Stimulated activated CD8-positive, alpha-beta memory T cell treated with anti-CD3 and anti-CD28 coated beads, Interleukin-15, amount 100 ng/mL, for 24 hours (primary cell): Measurements from ENCODE around the gene B3GNT7.
"Not testable (repeated sequence)": the region's sequence is repeated elsewhere in the genome, so short reads cannot be mapped to it uniquely, and the experiment has no call there.

Experiments
- DNase-seq: peaks from one replicate; pipeline ENCODE4 v3.0.0-alpha.2; 2020; ENCODE audit warnings: low read depth

The B3GNT7 gene

DNA sequence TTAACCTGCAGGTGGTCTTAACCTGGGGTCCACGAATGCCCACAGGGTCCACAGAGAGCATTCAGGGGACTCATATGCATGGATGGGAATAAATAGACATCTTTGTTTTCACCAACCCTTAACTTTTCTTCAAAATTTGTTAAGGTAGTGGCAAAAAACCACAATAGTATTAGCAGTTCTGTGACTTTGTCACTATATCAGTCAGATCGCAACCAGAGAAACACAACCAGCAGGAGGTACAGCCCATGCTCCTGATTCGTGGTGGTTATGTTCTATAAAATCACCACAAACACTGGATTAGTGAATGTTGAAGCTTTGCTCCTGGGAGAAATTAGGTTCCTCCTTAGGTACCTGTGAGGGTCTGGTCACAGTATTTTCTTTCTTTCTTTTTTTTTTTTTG is 31.6 kb downstream of the B3GNT7 start:
- no peak for DNase-seq

DNA sequence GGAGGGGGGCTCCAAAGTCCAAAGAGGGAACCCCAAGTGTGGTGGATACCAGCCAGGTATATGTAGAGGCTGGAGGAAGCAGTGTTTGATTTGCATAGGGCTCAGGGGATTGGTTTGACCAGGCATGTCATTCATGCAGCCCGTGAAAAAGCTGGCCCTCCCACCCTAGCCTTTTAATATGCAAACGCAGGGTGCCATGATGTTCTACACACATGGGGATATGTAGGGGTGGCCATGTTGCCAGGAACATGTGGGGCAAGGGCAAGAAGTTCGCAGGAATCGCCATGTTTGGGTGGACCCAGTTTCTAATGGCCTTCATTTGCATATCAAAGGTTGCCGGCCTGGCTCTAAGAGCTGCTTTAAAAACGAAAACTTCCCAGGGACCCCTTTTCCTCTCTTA is 33.6 kb downstream of the B3GNT7 start:
- no peak for DNase-seq

DNA sequence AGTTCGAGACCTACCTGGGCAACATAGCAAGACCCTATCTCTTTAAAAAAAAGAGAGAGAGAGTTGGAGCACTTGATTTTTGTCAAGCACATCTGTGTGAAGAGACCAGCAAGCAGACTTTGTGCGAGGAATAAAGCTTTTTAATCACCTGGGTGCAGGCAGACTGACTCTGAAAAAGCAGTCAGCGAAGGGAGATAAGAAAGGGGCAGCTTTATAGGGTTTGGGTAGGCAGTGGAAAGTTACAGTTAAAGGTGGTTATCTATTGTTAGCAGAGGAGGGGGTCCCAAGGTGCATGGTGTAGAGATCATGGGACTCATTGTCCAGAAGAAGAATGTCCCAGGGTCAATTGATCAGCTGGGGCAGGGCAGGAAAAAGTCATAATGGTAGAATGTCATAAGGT is 34.4 kb downstream of the B3GNT7 start:
- no peak for DNase-seq

DNA sequence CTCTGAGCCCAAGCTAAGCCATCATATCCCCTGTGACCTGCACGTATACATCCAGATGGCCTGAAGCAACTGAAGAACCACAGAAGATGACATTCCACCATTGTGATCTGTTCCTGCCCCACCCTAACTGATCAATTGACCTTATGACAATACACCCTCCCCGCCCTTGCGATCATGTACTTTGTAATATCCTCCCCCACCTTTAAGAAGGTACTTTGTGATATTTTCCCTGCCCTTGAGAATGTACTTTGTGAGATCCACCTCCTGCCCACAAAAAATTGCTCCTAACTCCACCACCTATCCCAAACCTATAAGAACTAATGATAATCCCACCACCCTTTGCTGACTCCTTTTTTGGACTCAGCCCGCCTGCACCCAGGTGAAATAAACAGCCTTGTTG is 34.9 kb downstream of the B3GNT7 start:
- DNase-seq: not testable (repeated sequence)

DNA sequence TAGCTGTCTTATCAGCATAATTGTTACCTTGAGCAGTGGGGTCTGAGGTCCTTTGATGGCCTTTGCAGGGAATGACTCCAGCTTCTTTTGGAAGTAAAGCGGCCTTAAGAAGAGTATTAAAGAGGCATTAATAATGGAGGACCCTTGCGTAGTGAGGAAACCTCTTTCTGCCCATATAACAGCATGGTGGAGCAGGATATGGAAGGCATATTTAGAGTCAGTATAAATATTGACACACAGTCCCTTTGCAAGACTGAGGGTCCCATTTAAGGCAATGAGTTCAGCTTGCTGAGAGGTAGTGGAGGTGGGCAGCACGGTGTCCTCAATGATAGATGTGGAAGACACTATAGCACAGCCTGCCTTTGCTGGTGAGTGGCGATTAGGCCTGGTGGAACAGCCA is 36.1 kb downstream of the B3GNT7 start:
- no peak for DNase-seq

DNA sequence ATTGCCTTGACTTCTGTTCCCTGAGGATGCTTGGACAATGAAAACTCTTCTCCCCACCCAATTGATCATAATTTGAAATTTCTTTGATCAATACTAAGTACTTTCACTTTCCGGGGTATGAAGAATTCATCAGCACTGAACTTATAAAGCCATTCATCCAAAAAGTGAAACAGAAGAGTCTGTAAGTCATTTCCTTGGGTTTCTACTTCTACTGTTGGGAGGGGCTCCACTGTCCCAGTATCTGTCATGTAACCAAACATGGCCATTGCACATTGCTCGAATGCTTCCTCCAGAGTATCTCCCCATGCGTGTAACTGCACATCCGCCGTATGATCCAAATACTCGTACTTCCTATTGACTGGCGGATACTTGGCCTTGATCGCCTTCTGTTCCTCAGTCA is 38.5 kb downstream of the B3GNT7 start:
- no peak for DNase-seq

DNA sequence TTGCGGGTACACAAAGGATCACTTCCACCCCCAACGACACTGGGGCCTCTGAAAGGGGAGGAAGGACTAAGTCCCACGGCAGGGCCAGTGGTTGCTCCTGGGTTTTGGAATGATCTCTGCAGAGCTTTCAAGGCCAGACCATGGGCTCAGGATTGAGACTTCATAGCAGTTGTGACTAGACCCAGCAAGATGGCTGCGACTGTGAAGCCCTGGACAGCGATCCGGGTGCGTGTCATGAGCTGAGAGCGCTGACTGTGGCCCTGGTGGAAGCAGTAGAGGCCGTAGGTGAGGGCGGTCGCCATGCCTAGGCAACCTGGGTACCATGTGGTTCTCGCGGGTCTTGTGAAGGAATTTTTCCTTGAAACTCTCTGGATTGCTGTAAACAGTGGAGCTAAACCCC is 41.4 kb downstream of the B3GNT7 start:
- no peak for DNase-seq

DNA sequence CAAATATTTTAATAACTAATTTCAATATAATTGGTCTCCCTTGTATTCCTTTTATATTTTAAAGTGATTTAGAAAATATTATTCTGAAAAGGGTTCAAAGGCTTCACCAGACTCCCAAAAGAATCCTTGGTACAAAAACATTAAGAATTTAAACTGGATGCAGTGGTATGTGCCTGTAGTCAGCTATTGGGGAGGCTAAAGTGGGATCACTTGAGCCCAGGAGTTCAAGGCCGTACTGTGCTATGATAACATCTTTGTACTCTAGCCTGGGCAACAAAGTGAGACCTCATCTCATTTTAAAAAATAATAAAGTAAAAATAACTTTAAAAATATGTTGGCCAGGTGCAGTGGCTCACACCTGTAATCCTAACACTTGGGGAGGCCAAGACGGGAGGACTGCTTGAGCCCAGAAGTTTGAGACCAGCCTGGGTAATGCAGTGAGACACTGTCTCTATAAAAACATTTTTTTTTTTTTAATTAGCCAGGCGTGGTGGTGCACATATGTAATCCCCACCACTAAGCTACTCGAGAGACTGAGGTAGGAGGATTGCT is 54.1 kb downstream of the B3GNT7 start:
- DNase-seq: no peak

DNA sequence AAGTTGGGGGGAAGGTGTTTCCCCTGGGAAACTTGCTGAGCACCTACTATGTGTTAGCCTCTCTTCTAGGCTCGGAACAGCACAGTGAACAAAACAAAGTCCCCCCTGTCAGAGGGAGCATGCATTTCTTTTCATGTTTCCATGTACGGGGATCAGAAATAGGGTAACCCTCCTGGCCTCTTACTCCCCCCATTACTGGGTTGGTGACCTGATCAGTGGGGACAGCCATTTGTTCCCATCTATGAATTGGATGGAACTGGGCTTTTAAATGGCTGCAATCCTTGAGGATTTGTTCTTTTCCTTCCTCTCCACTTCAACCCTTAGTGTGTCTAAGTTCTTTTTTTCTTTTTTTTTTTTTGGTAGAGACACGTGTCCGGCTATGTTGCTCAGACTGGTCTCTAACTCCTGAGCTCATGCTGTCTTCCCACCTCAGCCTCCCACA is 55.1 kb downstream of the B3GNT7 start:
- DNase-seq: no peak
